Tibial nerve (tissue), 4 donors: ENCODE data around the gene CDCA5.

ENCODE experiments used
- CTCF ChIP-seq, 5 experiments: fragments of 200-600 bp in 3 of 5; fragments of 450-650 bp in 2 of 5; sonication (generic) in 3 of 5; IDR thresholded peaks; one replicate each; pipeline ENCODE4 v1.5.1; 2016 to 2019; ENCODE audit warnings: antibody characterized with exemption in 5 of 5, mild to moderate bottlenecking in 3 of 5, moderate library complexity in 2 of 5
- EP300 ChIP-seq, 2 donors: sonication (generic); formaldehyde crosslinking; IDR thresholded peaks; one replicate each; pipeline ENCODE4 v1.6.1; 2017; ENCODE audit warnings: antibody characterized with exemption in 2 of 2, mild to moderate bottlenecking in 1 of 2
- POLR2A ChIP-seq, 2 donors: fragments of 450-650 bp; IDR thresholded peaks; one replicate each; pipeline ENCODE4 v1.6.1; 2017; ENCODE audit warnings: antibody characterized with exemption in 2 of 2, mild to moderate bottlenecking in 2 of 2, moderate library complexity in 2 of 2

DNA sequence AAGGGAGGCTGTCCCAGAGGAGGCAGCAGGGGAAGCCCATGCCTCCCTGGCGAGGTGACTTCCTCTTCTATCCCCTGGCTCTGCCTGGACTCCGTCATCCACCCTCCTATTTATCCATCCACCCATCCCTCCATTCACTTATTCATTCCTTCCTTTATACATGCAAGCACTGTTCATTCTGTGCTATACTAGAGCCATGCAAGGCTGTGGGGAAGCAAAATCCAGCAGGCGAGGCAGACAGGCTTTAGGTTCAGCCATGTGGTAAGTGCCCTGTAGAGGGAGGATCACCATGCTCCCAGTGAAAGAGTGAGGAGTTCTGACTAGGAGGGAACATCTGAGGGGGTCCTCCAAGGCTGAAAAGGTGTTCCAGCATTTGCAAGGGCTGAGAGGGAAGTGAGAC, 24.3 kb downstream of the CDCA5 start:
- TF ChIP-seq POLR2A (IDR thresholded peaks at IDR 0.05) (no peak), CTCF (IDR thresholded peaks at IDR 0.05) (no peak), EP300 (IDR thresholded peaks at IDR 0.05) (no peak)
